GM19395 (cell line): ENCODE measurements around the gene TRERF1.
"Not testable (repeated sequence)": the region's sequence is repeated elsewhere in the genome, so short reads cannot be mapped to it uniquely, and the experiment has no call there.

Source experiments
- ATAC-seq: cut with Tn5 transposase; IDR thresholded peaks from one replicate; pipeline ENCODE4 v1.9.1; 2021; ENCODE audit warnings: mild to moderate bottlenecking, moderate library complexity; ENCODE audit not compliant: unreplicated experiment

The TRERF1 gene

GRCh38 chr6:42339991-42340401 lies 111.7 kb downstream of the TRERF1 start:
- ATAC-seq, result peak; percentile 70

- no peak for ATAC-seq
Measured at GRCh38 chr6:42338744-42339222, 112.9 kb downstream of the TRERF1 start.

GRCh38 chr6:42337985-42338743 lies 113.6 kb downstream of the TRERF1 start:
- ATAC-seq, result no peak

DNA sequence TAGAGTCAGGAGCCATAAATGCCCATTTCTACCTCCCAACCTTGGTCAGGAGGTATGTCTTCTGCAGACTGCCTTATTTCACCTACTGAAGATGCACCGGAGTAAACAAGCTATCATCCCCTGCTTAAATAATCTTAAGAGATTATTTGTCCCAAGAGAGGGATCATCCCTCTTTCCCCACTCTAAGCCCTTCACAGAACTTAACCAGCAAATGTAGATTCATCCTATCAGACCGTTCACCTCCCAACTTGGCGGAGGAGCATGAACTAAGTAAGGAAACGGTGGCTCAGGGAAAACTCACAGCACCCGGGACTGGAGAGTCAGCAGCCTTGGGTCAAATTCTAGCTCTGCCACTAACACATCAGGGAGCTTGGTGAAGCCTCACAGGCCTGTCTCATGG lies 115.3 kb downstream of the TRERF1 start:
- no peak for ATAC-seq

DNA sequence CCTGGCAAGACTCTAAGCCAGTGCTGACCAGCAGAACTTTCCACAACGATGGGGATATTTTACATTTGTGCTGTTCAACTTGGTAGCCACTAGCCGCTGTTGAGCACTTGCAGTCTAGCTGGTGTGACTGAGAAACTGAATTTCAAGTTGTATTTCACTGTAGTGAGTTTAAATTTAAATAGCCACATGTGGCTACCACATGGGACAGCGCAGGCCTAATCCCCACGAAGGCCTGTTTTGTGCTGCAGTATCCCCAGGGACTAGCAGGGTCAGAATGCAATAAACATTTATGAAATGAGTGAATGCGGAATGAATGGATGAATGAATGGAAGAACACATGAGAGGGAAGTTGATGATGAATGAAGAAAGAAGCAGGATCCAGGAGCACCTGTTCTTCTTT lies 115.8 kb downstream of the TRERF1 start:
- ATAC-seq, result no peak

GRCh38 chr6:42334870-42335269 lies 116.9 kb downstream of the TRERF1 start:
- no peak for ATAC-seq

GRCh38 chr6:42333612-42334011 lies 118.1 kb downstream of the TRERF1 start:
- ATAC-seq, result no peak

GRCh38 chr6:42332916-42333315 lies 118.8 kb downstream of the TRERF1 start:
- no peak for ATAC-seq

GRCh38 chr6:42331019-42331418 lies 120.7 kb downstream of the TRERF1 start:
- ATAC-seq, result no peak

- ATAC-seq, result no peak
Measured at GRCh38 chr6:42326248-42326647, 125.5 kb downstream of the TRERF1 start.

- not testable (repeated sequence) for ATAC-seq
Measured at GRCh38 chr6:42324656-42325324, 126.9 kb downstream of the TRERF1 start.

- ATAC-seq, result no peak
Measured at GRCh38 chr6:42322676-42323075, 129.1 kb downstream of the TRERF1 start.

DNA sequence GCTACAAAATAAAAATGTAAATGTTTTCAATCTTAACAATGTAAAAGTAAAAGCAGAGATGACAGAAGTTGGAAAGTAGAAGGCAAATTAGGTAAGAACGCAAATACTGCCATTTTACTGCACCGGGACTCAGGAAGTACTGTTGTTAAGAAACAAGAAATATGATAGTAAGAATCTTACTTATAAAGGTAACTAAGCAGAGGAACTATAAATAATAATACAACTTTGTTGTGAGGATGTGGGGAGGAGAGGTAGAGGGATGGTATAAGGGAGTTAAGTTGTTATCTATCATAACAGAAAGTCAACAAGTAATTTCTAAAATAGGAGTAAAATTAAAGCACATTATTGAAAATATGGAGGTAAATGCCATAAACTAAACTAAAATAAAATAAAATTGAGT lies 129.8 kb downstream of the TRERF1 start:
- ATAC-seq, result no peak

- ATAC-seq, result no peak
Measured at GRCh38 chr6:42320762-42321161, 131.0 kb downstream of the TRERF1 start.

GRCh38 chr6:42318480-42318879 lies 133.2 kb downstream of the TRERF1 start:
- no peak for ATAC-seq

DNA sequence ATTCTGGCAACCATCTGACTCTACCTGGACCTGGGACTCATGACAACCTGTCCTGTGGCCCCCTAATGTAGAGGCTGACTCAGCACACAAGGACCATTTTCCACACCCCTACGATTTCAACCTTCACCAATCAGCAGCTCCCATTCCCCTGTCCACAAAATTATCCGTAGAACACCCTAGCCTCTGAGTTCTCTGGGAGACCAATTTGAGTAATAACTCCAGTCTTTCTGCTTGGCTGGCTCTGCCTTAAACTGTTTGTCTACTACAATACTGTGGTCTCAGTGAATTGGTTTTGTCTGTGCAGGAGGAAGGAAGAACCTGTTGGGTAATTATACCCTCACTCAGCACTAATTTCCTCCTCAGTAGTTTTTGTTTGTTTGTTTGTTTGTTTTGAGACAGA lies 134.7 kb downstream of the TRERF1 start:
- ATAC-seq, result no peak

GRCh38 chr6:42315991-42316970 lies 135.4 kb downstream of the TRERF1 start:
- no peak for ATAC-seq

DNA sequence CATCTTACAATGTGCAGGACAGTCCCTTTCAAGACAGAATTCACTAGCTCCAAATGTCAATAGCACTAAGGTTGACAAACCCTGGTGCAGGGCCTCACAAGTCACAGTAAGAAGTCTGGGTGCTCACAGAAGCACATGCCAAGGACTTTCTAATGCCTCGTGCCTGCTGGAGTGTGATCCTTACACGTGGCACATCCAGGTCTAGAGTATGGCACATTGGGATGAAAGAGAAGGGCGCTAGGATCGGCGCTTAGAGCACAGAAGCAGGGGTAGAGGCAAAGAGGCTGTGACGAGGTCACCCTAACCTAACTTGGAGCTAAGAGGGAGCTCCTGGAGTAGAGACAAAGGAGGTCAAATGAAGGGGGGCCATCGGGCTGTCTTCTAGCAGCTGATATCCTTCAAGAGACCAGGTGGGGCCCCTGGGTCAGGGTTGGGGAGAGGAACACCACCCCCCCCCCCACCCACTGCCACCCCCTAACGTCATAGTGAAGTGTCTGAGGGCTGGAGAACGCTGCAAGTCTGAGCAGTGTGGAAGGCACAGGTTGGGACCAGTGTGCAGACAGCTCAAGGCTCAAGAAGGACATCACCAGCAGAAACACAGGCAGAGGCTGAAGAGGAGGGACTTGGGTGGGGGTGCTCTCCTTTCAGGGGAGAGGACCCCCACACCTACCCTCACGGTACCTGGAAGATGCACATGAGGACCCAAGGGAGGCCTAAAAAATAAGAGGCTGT lies 136.3 kb downstream of the TRERF1 start:
- ATAC-seq, result no peak

- no peak for ATAC-seq
Measured at GRCh38 chr6:42314571-42315258, 137.0 kb downstream of the TRERF1 start.
